Hepatocyte (in vitro differentiated cells): ENCODE data around the gene ELFN1. TPM values are rescaled to one million over a fixed set of nuclear protein-coding genes. Genes with fewer than 3 reads are reported as not detected.

Experiments used
- DNase-seq: peaks from one replicate; pipeline ENCODE4 v3.0.0-alpha.2; 2016; ENCODE audit warnings: low spot score
- H2AFZ ChIP-seq: fragments of 200-600 bp; sonication (generic); 2 replicates; pipeline ENCODE4 v1.6.0; 2016; ENCODE audit warnings: antibody characterized with exemption, mild to moderate bottlenecking
- H3K27ac ChIP-seq: fragments of 200-600 bp; sonication (generic); 2 replicates; pipeline ENCODE4 v1.5.1; 2016; ENCODE audit warnings: mild to moderate bottlenecking
- H3K27me3 ChIP-seq: fragments of 200-600 bp; sonication (generic); 2 replicates; pipeline ENCODE4 v1.6.1; 2016
- H3K36me3 ChIP-seq: fragments of 200-600 bp; sonication (generic); replicated peaks from 2 replicates; pipeline ENCODE4 v1.5.1; 2016; ENCODE audit warnings: low read depth; ENCODE audit not compliant: insufficient read depth
- H3K4me1 ChIP-seq: fragments of 200-600 bp; sonication (generic); 2 replicates; pipeline ENCODE4 v1.5.1; 2016; ENCODE audit warnings: mild to moderate bottlenecking, moderate library complexity; ENCODE audit not compliant: insufficient read depth
- H3K4me2 ChIP-seq: fragments of 200-600 bp; sonication (generic); 2 replicates; pipeline ENCODE4 v1.6.0; 2016
- H3K4me3 ChIP-seq: fragments of 200-600 bp; sonication (generic); 2 replicates; pipeline ENCODE4 v1.5.1; 2016; ENCODE audit warnings: mild to moderate bottlenecking
- H3K79me2 ChIP-seq: fragments of 200-600 bp; sonication (generic); 2 replicates; pipeline ENCODE4 v1.6.0; 2017; ENCODE audit warnings: mild to moderate bottlenecking
- H3K9me2 ChIP-seq: fragments of 200-600 bp; sonication (generic); replicated peaks from 2 replicates; pipeline ENCODE4 v1.6.0; 2017; ENCODE audit warnings: mild to moderate bottlenecking; ENCODE audit not compliant: insufficient read depth
- H3K9me3 ChIP-seq: fragments of 200-600 bp; sonication (generic); 2 replicates; pipeline ENCODE4 v1.5.1; 2016; ENCODE audit warnings: low read depth, mild to moderate bottlenecking
- H4K20me1 ChIP-seq: fragments of 200-600 bp; sonication (generic); 2 replicates; pipeline ENCODE4 v1.6.0; 2016; ENCODE audit warnings: mild to moderate bottlenecking; ENCODE audit not compliant: insufficient read depth, poor library complexity, severe bottlenecking
- CTCF ChIP-seq: fragments of 200-600 bp; sonication (generic); IDR thresholded peaks from 2 replicates; pipeline ENCODE4 v1.5.1; 2016; ENCODE audit warnings: antibody characterized with exemption, mild to moderate bottlenecking; ENCODE audit not compliant: poor library complexity
- EZH2 ChIP-seq: fragments of 200-600 bp; sonication (generic); IDR thresholded peaks from 2 replicates; pipeline ENCODE4 v1.6.1; 2016; ENCODE audit warnings: antibody characterized with exemption, mild to moderate bottlenecking, borderline replicate concordance
- EZH2phosphoT487 ChIP-seq: fragments of 200-600 bp; sonication (generic); IDR thresholded peaks from one replicate; pipeline ENCODE4 v1.6.1; 2018; ENCODE audit warnings: antibody characterized with exemption, mild to moderate bottlenecking, low read depth, moderate library complexity; ENCODE audit not compliant: unreplicated experiment, severe bottlenecking
- WGBS: methylation state at CpG from one replicate; pipeline ENCODE4 v1.1.6; 2016; ENCODE audit warnings: low lambda C conversion rate; ENCODE audit errors: missing lambda C conversion rate; 5-methylcytosine and 5-hydroxymethylcytosine counted together
- polyA plus RNA-seq: library from polyadenylated mRNA; unstranded; fragments of >200 nt; fragmentation: Nextera tagmentation; extraction: Ambion mirVana; gene quantifications from 2 replicates; pipeline ENCODE4 v1.2.1, GENCODE V29; 2016
- total RNA-seq: library from RNA; depleted of rRNA; stranded (reverse); fragments of >200 nt; gene quantifications from 2 replicates; pipeline ENCODE4 v1.2.3, GENCODE V29; 2014

The ELFN1 gene
- total and polyA plus RNA-seq, 2 experiments from 2014 or later, result 3.6 to 5.5 TPM

- no peak for DNase-seq
- Histone ChIP-seq H3K36me3 (no peaks in the 10 kb centered on the region), H3K79me2 (no peaks in the 10 kb centered on the region), H3K9me2 (no peaks in the 10 kb centered on the region), H3K9me3 (no peaks in the 10 kb centered on the region), H3K27me3 (no peaks in the 10 kb centered on the region), H3K4me2 (no peak overlapping the region), H4K20me1 (no peaks in the 10 kb centered on the region), H2AFZ (no peak overlapping the region), H3K4me3 (no peak overlapping the region), H3K27ac (no peak overlapping the region), H3K4me1 (no peaks in the 10 kb centered on the region)
- TF ChIP-seq EZH2, result no peak
- TF ChIP-seq EZH2phosphoT487, result no peak
- no peak for TF ChIP-seq CTCF
- WGBS, result 90% methylated on average over 6 of the region's 6 CpGs
These were observed 18.2 kb upstream of the ELFN1 start for GRCh38 chr7:1651891-1652290.

- DNase-seq, result no peak
- H3K9me2 ChIP-seq, result no peaks in the 10 kb centered on the region
- no peaks in the 10 kb centered on the region for H3K36me3 ChIP-seq
- no peaks in the 10 kb centered on the region for H3K9me3 ChIP-seq
- no peaks in the 10 kb centered on the region for H3K4me1 ChIP-seq
- no peaks in the 10 kb centered on the region for H4K20me1 ChIP-seq
- TF ChIP-seq EZH2phosphoT487 (no peak), EZH2 (no peak), CTCF (no peak)
- H2AFZ ChIP-seq, result no peak overlapping the region
- H3K4me3 ChIP-seq, result no peak overlapping the region
- no peaks in the 10 kb centered on the region for H3K27me3 ChIP-seq
- WGBS, result 100% methylated on average over 4 of the region's 4 CpGs
- H3K4me2 ChIP-seq, result no peak overlapping the region
- no peak overlapping the region for H3K27ac ChIP-seq
- H3K79me2 ChIP-seq, result no peaks in the 10 kb centered on the region
These were observed 16.6 kb upstream of the ELFN1 start for GRCh38 chr7:1653500-1653899.

GRCh38 chr7:1654111-1654510 lies 16.0 kb upstream of the ELFN1 start:
- DNase-seq, result no peak
- Histone ChIP-seq H3K27me3 (no peaks in the 10 kb centered on the region), H2AFZ (no peak overlapping the region), H3K79me2 (no peaks in the 10 kb centered on the region), H3K27ac (no peak overlapping the region), H3K9me3 (no peaks in the 10 kb centered on the region), H3K9me2 (no peaks in the 10 kb centered on the region), H3K4me1 (no peaks in the 10 kb centered on the region), H4K20me1 (no peaks in the 10 kb centered on the region), H3K4me2 (no peak overlapping the region), H3K36me3 (no peaks in the 10 kb centered on the region), H3K4me3 (no peak overlapping the region)
- WGBS, result 92% methylated on average over 15 of the region's 15 CpGs
- TF ChIP-seq EZH2phosphoT487 (no peak), CTCF (no peak), EZH2 (no peak)
